Measurements from ENCODE around the gene CCDC158. TPM values are rescaled to one million over a fixed set of nuclear protein-coding genes. Genes with fewer than 3 reads are reported as not detected.

Gene CCDC158
- total and polyA plus RNA-seq, 2 of the 8 experiments (the other 6 are each of a cell fraction or from before 2014, with no cell fraction given) = not detected

GRCh38 chr4:76272073-76272472, 148.9 kb downstream of the CCDC158 start (continued):
- TF ChIP-seq NRF1 (IDR thresholded peaks at IDR 0.05; ENCODE audit: low read depth, low read length) (no peak), POU5F1 (IDR thresholded peaks at IDR 0.05; ENCODE audit: low read depth, low read length) (no peak), NANOG (IDR thresholded peaks at IDR 0.05; ENCODE audit: insufficient read depth, low read depth, low read length, poor library complexity, severe bottlenecking) (no peak), CBX5 (IDR thresholded peaks at IDR 0.05; ENCODE audit: low read depth, low read length) (no peak)

Data from H1 (cell line).